Smooth muscle cell (in vitro differentiated cells): ENCODE results near the gene JPH4. TPM values are rescaled to one million over a fixed set of nuclear protein-coding genes. Genes with fewer than 3 reads are reported as not detected.

Experiments
- DNase-seq: peaks from one replicate; lab custom pipeline; 2025; ENCODE audit not compliant: unreplicated experiment; lab: John Stamatoyannopoulos, UW
- H2AFZ ChIP-seq: fragments of 200-600 bp; sonication (generic); 2 replicates; pipeline ENCODE4 v1.6.0; 2016; ENCODE audit warnings: antibody characterized with exemption, low read depth, mild to moderate bottlenecking
- H3F3A ChIP-seq: fragments of 200-600 bp; sonication (generic); 2 replicates; pipeline ENCODE4 v1.6.0; 2017; ENCODE audit warnings: antibody characterized with exemption, low read depth
- H3K27ac ChIP-seq: fragments of 200-600 bp; sonication (generic); 2 replicates; pipeline ENCODE4 v1.5.1; 2016; ENCODE audit warnings: low read depth, mild to moderate bottlenecking
- H3K27me3 ChIP-seq: fragments of 200-600 bp; sonication (generic); 2 replicates; pipeline ENCODE4 v1.6.1; 2016; ENCODE audit warnings: low read depth, mild to moderate bottlenecking
- H3K36me3 ChIP-seq: fragments of 200-600 bp; sonication (generic); 2 replicates; pipeline ENCODE4 v1.5.1; 2016; ENCODE audit warnings: low read depth
- H3K4me1 ChIP-seq: fragments of 200-600 bp; sonication (generic); 2 replicates; pipeline ENCODE4 v1.5.1; 2016; ENCODE audit warnings: low read depth
- H3K4me2 ChIP-seq: fragments of 200-600 bp; sonication (generic); 2 replicates; pipeline ENCODE4 v1.6.0; 2016; ENCODE audit warnings: mild to moderate bottlenecking
- H3K4me3 ChIP-seq: fragments of 200-600 bp; sonication (generic); 2 replicates; pipeline ENCODE4 v1.5.1; 2016; ENCODE audit warnings: mild to moderate bottlenecking
- H3K79me2 ChIP-seq: fragments of 200-600 bp; sonication (generic); 2 replicates; pipeline ENCODE4 v1.6.0; 2016; ENCODE audit warnings: low read depth, mild to moderate bottlenecking
- H3K9ac ChIP-seq: fragments of 200-600 bp; sonication (generic); 2 replicates; pipeline ENCODE4 v1.6.0; 2016; ENCODE audit warnings: low read depth
- H3K9me3 ChIP-seq: fragments of 200-600 bp; sonication (generic); replicated peaks from 2 replicates; pipeline ENCODE4 v1.5.1; 2016; ENCODE audit warnings: low read depth
- H4K20me1 ChIP-seq: fragments of 200-600 bp; sonication (generic); 2 replicates; pipeline ENCODE4 v1.6.0; 2016; ENCODE audit warnings: low read depth
- WGBS: methylation state at CpG from one replicate; pipeline ENCODE4 v1.1.7; 2016; ENCODE audit warnings: low lambda C conversion rate; 5-methylcytosine and 5-hydroxymethylcytosine counted together
- polyA plus RNA-seq: library from polyadenylated mRNA; unstranded; fragments of >200 nt; fragmentation: Nextera tagmentation; extraction: Ambion mirVana; gene quantifications from 2 replicates; pipeline ENCODE4 v1.2.1, GENCODE V29; 2016
- total RNA-seq: library from RNA; depleted of rRNA; stranded (reverse); fragments of >200 nt; gene quantifications from 2 replicates; pipeline ENCODE4 v1.2.3, GENCODE V29; 2014
- TF ChIP-seq, protein P1 (sequence below): fragments of 200-600 bp; sonication (generic); IDR thresholded peaks from 2 replicates; pipeline ENCODE4 v1.5.1; 2017; ENCODE audit warnings: borderline replicate concordance, mild to moderate bottlenecking, antibody characterized with exemption; ENCODE audit not compliant: insufficient read depth, poor library complexity, severe bottlenecking

Gene JPH4
- total and polyA plus RNA-seq, 2 experiments from 2014 or later: 2.4 TPM; not detected in 1

DNA sequence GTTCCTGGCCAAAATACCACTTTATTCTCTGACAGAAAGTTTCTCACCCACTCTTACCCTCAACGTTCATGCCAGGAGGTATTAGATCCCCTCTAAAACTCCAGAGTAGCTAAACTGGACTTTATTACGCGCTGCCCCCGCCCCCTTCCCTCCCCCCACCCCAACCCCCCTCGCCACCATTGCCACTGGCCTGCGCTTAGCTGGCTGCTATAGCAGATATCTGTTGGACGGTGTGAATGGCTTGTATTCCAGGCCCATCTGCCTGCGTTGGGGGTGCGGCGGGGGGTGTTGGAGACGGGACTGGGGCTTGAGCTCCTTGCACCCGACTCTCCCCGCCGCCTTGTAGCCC lies 23.1 kb downstream of the JPH4 start:
- no peaks in the 10 kb centered on the region for H4K20me1 ChIP-seq
- peak overlapping the region; percentile 87 for H3K9ac ChIP-seq
- WGBS: 6% methylated on average over 14 of the region's 14 CpGs
- peaks cover 7% of the 10 kb centered on the region for H3K79me2 ChIP-seq
- peak overlapping the region; percentile 90 for H3K4me2 ChIP-seq
- no peak overlapping the region for H3K27ac ChIP-seq
- DNase-seq: no peak
- no peaks in the 10 kb centered on the region for H3K36me3 ChIP-seq
- H3K4me1 ChIP-seq: peaks cover 13% of the 10 kb centered on the region
- H3F3A ChIP-seq: peaks cover 3% of the 10 kb centered on the region
- H3K9me3 ChIP-seq: no peaks in the 10 kb centered on the region
- H2AFZ ChIP-seq: peak overlapping the region; percentile 96
- no peaks in the 10 kb centered on the region for H3K27me3 ChIP-seq
- H3K4me3 ChIP-seq: peak overlapping the region; percentile 93
- TF ChIP-seq, protein P1, sequence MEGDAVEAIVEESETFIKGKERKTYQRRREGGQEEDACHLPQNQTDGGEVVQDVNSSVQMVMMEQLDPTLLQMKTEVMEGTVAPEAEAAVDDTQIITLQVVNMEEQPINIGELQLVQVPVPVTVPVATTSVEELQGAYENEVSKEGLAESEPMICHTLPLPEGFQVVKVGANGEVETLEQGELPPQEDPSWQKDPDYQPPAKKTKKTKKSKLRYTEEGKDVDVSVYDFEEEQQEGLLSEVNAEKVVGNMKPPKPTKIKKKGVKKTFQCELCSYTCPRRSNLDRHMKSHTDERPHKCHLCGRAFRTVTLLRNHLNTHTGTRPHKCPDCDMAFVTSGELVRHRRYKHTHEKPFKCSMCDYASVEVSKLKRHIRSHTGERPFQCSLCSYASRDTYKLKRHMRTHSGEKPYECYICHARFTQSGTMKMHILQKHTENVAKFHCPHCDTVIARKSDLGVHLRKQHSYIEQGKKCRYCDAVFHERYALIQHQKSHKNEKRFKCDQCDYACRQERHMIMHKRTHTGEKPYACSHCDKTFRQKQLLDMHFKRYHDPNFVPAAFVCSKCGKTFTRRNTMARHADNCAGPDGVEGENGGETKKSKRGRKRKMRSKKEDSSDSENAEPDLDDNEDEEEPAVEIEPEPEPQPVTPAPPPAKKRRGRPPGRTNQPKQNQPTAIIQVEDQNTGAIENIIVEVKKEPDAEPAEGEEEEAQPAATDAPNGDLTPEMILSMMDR: no peak

DNA sequence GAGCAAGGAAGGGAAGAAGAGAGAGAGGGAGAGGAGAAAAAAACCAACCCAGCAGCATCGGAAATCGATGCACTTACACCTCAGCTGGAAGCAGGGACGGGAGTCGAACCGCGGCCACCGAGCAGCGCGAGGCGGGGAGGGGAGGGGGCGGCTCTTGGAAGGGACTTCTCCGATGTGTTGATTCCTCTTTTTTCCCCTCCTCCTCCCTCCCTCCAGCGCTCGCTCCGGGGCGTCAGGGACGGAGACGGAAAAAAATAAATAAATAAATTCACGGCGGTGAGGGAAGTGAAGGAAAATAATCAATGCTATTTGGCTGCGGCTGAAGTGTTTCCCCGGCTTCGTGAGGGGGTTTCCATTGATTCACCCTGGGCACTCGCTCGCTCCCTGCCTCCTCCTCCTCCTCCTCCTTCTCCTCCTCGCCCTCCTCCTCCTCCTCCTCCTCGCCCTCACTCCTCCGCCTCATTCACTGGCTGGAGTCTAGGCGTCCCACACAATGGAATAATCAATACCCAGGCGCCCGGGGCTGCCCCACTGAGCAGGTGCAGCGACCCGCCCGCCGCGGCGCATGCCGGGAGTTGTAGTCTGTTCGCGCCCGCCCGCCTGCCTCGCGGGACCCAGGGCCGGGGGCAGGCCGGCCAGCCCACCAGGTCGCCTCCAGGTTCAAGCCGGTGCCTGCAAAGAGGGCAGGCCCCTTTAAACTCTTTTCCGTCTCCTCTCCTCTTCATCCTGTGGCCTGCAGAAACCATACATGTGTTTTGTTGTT lies 27.1 kb downstream of the JPH4 start, which contains the start of gene ZFHX2:
TSS of gene ZFHX2 (minus strand) at position 500 of the 763 bp plus-strand sequence. CDS start 16,440 bp downstream, outside the sequence.
- Histone ChIP-seq H3K4me1 (peaks cover 35% of the 10 kb centered on the region), H3F3A (peaks cover 6% of the 10 kb centered on the region), H3K4me3 (peak within 1 kb of the TSS; percentile 75), H3K79me2 (no peaks in the 10 kb centered on the region), H3K9ac (peak within 1 kb of the TSS; percentile 63), H3K36me3 (no peaks in the 10 kb centered on the region), H2AFZ (peak within 1 kb of the TSS; percentile 88), H3K27me3 (no peaks in the 10 kb centered on the region), H4K20me1 (no peaks in the 10 kb centered on the region), H3K9me3 (no peaks in the 10 kb centered on the region), H3K4me2 (peak within 1 kb of the TSS; percentile 87), H3K27ac (peak within 1 kb of the TSS; percentile 59)
- TF ChIP-seq, protein P1: no peak
- WGBS: under 1% methylated on average over 34 of the region's 49 CpGs
- DNase-seq: no peak

DNA sequence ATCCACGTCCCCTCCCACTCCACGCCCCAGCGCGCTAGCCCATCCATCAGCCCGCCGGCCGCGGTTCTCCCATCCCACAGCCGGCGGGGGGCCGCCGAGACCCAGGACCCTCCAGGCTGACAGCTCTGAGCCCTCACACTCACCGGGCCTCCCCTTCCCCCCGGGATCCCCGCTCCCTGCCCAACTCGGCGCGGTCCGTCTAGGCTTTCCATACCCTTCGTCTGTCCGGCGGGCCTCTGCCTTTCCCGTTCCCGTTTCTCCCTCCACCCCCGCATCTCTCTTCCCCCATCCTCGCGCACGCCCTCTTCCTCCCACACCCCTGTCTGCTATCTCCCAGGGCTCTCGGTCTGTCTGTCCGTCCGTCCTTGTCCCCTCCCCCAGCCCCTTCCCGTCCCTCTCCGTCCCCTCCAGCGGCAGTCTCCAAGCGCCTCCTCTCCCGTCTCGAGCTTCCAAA lies 27.8 kb downstream of the JPH4 start:
- Histone ChIP-seq H3K79me2 (no peaks in the 10 kb centered on the region), H4K20me1 (no peaks in the 10 kb centered on the region), H3K36me3 (no peaks in the 10 kb centered on the region), H3K4me1 (peaks cover 34% of the 10 kb centered on the region), H3K9ac (peak overlapping the region; percentile 63), H3K27me3 (no peaks in the 10 kb centered on the region), H2AFZ (peak overlapping the region; percentile 88), H3K4me2 (peak overlapping the region; percentile 87), H3K4me3 (peak overlapping the region; percentile 75), H3F3A (peaks cover 6% of the 10 kb centered on the region), H3K27ac (peak overlapping the region; percentile 59), H3K9me3 (no peaks in the 10 kb centered on the region)
- DNase-seq: no peak
- TF ChIP-seq, protein P1: no peak
- WGBS: 3% methylated on average over 34 of the region's 37 CpGs
